Prostate gland (tissue), 2 donors: ENCODE data around the gene MLF1. TPM values are rescaled to one million over a fixed set of nuclear protein-coding genes. Genes with fewer than 3 reads are reported as not detected.

Experiments used
- small RNA-seq, 2 donors: library from RNA; depleted of rRNA; stranded (forward); fragments of <200 nt; gene quantifications; one replicate each; pipeline ENCODE3, GENCODE V24; 2016
- total RNA-seq, 2 donors: library from RNA; depleted of rRNA; stranded (reverse); fragments of >200 nt; gene quantifications; one replicate each; pipeline ENCODE4 v1.1.0, GENCODE V29; 2016

The MLF1 gene
- total RNA-seq, 2 donors from 2014 or later, result 7.1 to 65.0 TPM

Small RNA genes within 50 kb of the gene (small RNA-seq; reads per million reads assigned to genes)
- 0 reads per million in 2 donors for gene AC025033.1

Other genes starting within 250 kb of the MLF1 start
- 10 to 100 TPM; 54.1 to 68.9 TPM for gene GFM1, start 73.3 kb downstream of the MLF1 start, total RNA-seq
- gene LXN, start 101.5 kb downstream of the MLF1 start, total RNA-seq, result 10 to 100 TPM; 40.9 to 48.4 TPM
- gene RARRES1, start 161.3 kb downstream of the MLF1 start, total RNA-seq, result 100 to 1,000 TPM in 1 of 2 donors, 10 to 100 TPM in 1; 67.9 to 138 TPM
- gene MFSD1, start 230.9 kb downstream of the MLF1 start, total RNA-seq, result 10 to 100 TPM; 58.6 to 92.7 TPM